OCI-LY1 (cell line): ENCODE data around the gene CTBP2.

Experiments
- H2AFZ ChIP-seq: fragments of 200-600 bp; sonication (generic), shearing (Covaris generic); 2 replicates; pipeline ENCODE4 v1.6.0; 2014; ENCODE audit warnings: antibody characterized with exemption, mild to moderate bottlenecking, low read length
- H3F3A ChIP-seq: fragments of 200-600 bp; sonication (generic), shearing (Covaris generic); 2 replicates; pipeline ENCODE4 v1.6.0; 2014; ENCODE audit warnings: mild to moderate bottlenecking, antibody characterized with exemption, low read length, moderate library complexity; ENCODE audit not compliant: insufficient read depth
- H3K27ac ChIP-seq: fragments of 200-600 bp; sonication (generic); 2 replicates; pipeline ENCODE4 v1.5.1; 2014; ENCODE audit warnings: low read length, mixed run types, mild to moderate bottlenecking, low read depth; ENCODE audit not compliant: poor library complexity, severe bottlenecking
- H3K27me3 ChIP-seq: fragments of 200-600 bp; sonication (generic); 2 replicates; pipeline ENCODE4 v1.6.0; 2014; ENCODE audit warnings: antibody characterized with exemption, mild to moderate bottlenecking, low read length, moderate library complexity; ENCODE audit not compliant: insufficient read depth
- H3K36me3 ChIP-seq: fragments of 200-600 bp; sonication (generic); 2 replicates; pipeline ENCODE4 v1.6.1; 2014; ENCODE audit warnings: mild to moderate bottlenecking, antibody characterized with exemption, low read length, moderate library complexity, mixed read lengths; ENCODE audit not compliant: insufficient read depth
- H3K4me1 ChIP-seq: fragments of 200-600 bp; sonication (generic); 2 replicates; pipeline ENCODE4 v1.5.1; 2014; ENCODE audit warnings: mild to moderate bottlenecking, low read length, moderate library complexity; ENCODE audit not compliant: insufficient read depth, severe bottlenecking
- H3K4me2 ChIP-seq: fragments of 200-600 bp; sonication (generic), shearing (Covaris generic); 2 replicates; pipeline ENCODE4 v1.6.1; 2014; ENCODE audit warnings: low read length
- H3K4me3 ChIP-seq: fragments of 200-600 bp; sonication (generic); 2 replicates; pipeline ENCODE4 v1.5.1; 2014; ENCODE audit warnings: low read length, low read depth, mild to moderate bottlenecking, mixed read lengths; ENCODE audit not compliant: poor library complexity, severe bottlenecking
- H3K79me2 ChIP-seq: fragments of 200-600 bp; shearing (Covaris generic); 2 replicates; pipeline ENCODE4 v1.6.1; 2016; ENCODE audit warnings: mixed run types, low read length, mixed read lengths; ENCODE audit not compliant: insufficient read depth
- H3K9ac ChIP-seq: fragments of 200-600 bp; sonication (generic), shearing (Covaris generic); 2 replicates; pipeline ENCODE4 v1.6.1; 2014; ENCODE audit warnings: mild to moderate bottlenecking, low read length, mixed read lengths
- H3K9me2 ChIP-seq: fragments of 200-600 bp; sonication (generic), shearing (Covaris generic); 2 replicates; pipeline ENCODE4 v1.6.1; 2014; ENCODE audit warnings: low read depth, mild to moderate bottlenecking, low read length, mixed read lengths
- H3K9me3 ChIP-seq: fragments of 200-600 bp; shearing (Covaris generic); 2 replicates; pipeline ENCODE4 v1.6.1; 2014; ENCODE audit warnings: low read length, mixed read lengths
- H4K20me1 ChIP-seq: fragments of 200-600 bp; sonication (generic), shearing (Covaris generic); 2 replicates; pipeline ENCODE4 v1.6.0; 2016; ENCODE audit warnings: mild to moderate bottlenecking, low read length; ENCODE audit not compliant: insufficient read depth
- CTCF ChIP-seq: fragments of 200-600 bp; sonication (generic), shearing (Covaris generic); IDR thresholded peaks from 2 replicates; pipeline ENCODE4 v1.5.1; 2017; ENCODE audit warnings: mild to moderate bottlenecking, antibody characterized with exemption, low read length, moderate library complexity, mixed read lengths
- EZH2 ChIP-seq: fragments of 200-600 bp; sonication (generic), shearing (Covaris generic); IDR thresholded peaks from 2 replicates; pipeline ENCODE4 v1.8.0; 2017; ENCODE audit warnings: borderline replicate concordance, mixed run types, mild to moderate bottlenecking, antibody characterized with exemption, low read length, moderate library complexity, mixed read lengths

Gene CTBP2

GRCh38 chr10:125127110-125127509 lies 33.3 kb downstream of the CTBP2 start:
- no peaks in the 10 kb centered on the region for H3K4me1 ChIP-seq
- no peak overlapping the region for H2AFZ ChIP-seq
- no peaks in the 10 kb centered on the region for H3K79me2 ChIP-seq
- H3K9ac ChIP-seq: no peak overlapping the region
- no peaks in the 10 kb centered on the region for H3K9me3 ChIP-seq
- no peak for TF ChIP-seq EZH2
- no peak for TF ChIP-seq CTCF
- H4K20me1 ChIP-seq: no peaks in the 10 kb centered on the region
- no peak overlapping the region for H3K4me2 ChIP-seq
- no peaks in the 10 kb centered on the region for H3F3A ChIP-seq
- H3K36me3 ChIP-seq: no peaks in the 10 kb centered on the region
- no peak overlapping the region for H3K4me3 ChIP-seq
- no peak overlapping the region for H3K27ac ChIP-seq
- H3K27me3 ChIP-seq: peaks cover 10% of the 10 kb centered on the region; the same call in 1 of the 2 replicates
- H3K9me2 ChIP-seq: no peaks in the 10 kb centered on the region

GRCh38 chr10:125125951-125126735 lies 34.2 kb downstream of the CTBP2 start:
- Histone ChIP-seq H3K79me2 (no peaks in the 10 kb centered on the region), H2AFZ (no peak overlapping the region), H3K4me3 (no peak overlapping the region), H3K4me2 (no peak overlapping the region), H4K20me1 (no peaks in the 10 kb centered on the region), H3K9me3 (no peaks in the 10 kb centered on the region), H3K4me1 (no peaks in the 10 kb centered on the region), H3K27me3 (0 out of 2 replicates have a peak, but pooled peaks cover 4% of the 10 kb centered on the region), H3F3A (no peaks in the 10 kb centered on the region), H3K9me2 (no peaks in the 10 kb centered on the region), H3K9ac (no peak overlapping the region), H3K36me3 (no peaks in the 10 kb centered on the region), H3K27ac (no peak overlapping the region)
- TF ChIP-seq CTCF: no peak
- TF ChIP-seq EZH2: no peak

- Histone ChIP-seq H3K4me1 (no peaks in the 10 kb centered on the region), H3K4me3 (no peak overlapping the region), H3K9me3 (no peaks in the 10 kb centered on the region), H3K27ac (no peak overlapping the region), H4K20me1 (no peaks in the 10 kb centered on the region), H3K27me3 (0 out of 2 replicates have a peak, but pooled peaks cover 4% of the 10 kb centered on the region), H3K36me3 (no peaks in the 10 kb centered on the region), H3K79me2 (no peaks in the 10 kb centered on the region), H3K9ac (no peak overlapping the region), H3F3A (no peaks in the 10 kb centered on the region), H2AFZ (no peak overlapping the region), H3K4me2 (no peak overlapping the region), H3K9me2 (no peaks in the 10 kb centered on the region)
- no peak for TF ChIP-seq CTCF
- TF ChIP-seq EZH2: no peak
Measured at GRCh38 chr10:125124907-125125306, 35.5 kb downstream of the CTBP2 start.
